Measurements from ENCODE around the gene IGFBP4.

Gene IGFBP4

GRCh38 chr17:40487371-40488020, 44.2 kb downstream of the IGFBP4 start:
- Histone ChIP-seq H2AFZ (ENCODE audit: insufficient read depth, low read length, poor library complexity) (no peak overlapping the region), H4K91ac (ENCODE audit: low read depth, low read length) (no peak overlapping the region), H4K12ac (ENCODE audit: low read depth, low read length) (no peak overlapping the region), H3K4me1 (ENCODE audit: control insufficient read depth in 1 of 2, insufficient read depth in 2 of 2, low read length in 2 of 2) (peaks cover 28 to 39% of the 10 kb centered on the region in 2 experiments), H3K9me3 (ENCODE audit: insufficient read depth, low read depth, low read length) (no peaks in the 10 kb centered on the region), H3K79me2 (ENCODE audit: control insufficient read depth, insufficient read depth, low read length, poor library complexity) (no peaks in the 10 kb centered on the region), H2BK120ac (ENCODE audit: insufficient read depth, low read length, poor library complexity) (no peak overlapping the region), H4K8ac (ENCODE audit: low read depth, low read length) (no peak overlapping the region), H2AK5ac (ENCODE audit: low read length) (peak overlapping the region; percentile 7), H3K18ac (ENCODE audit: low read length) (no peak overlapping the region), H3K4ac (ENCODE audit: low read depth, low read length) (no peak overlapping the region), H3K27me3 (ENCODE audit: insufficient read depth, low read length) (no peaks in the 10 kb centered on the region), H3K14ac (ENCODE audit: low read length) (no peak overlapping the region), H3K4me3 (ENCODE audit: low read depth, low read length) (no peak overlapping the region), H3K27ac (ENCODE audit: low read depth, low read length) (no peak overlapping the region), H3K23ac (ENCODE audit: low read length) (no peak overlapping the region), H3K79me1 (ENCODE audit: low read length) (peaks cover 10% of the 10 kb centered on the region), H3K9ac (ENCODE audit: low read length) (no peak overlapping the region), H2BK5ac (ENCODE audit: low read depth, low read length, poor library complexity) (no peak overlapping the region), H3K36me3 (ENCODE audit: control insufficient read depth in 1 of 2, insufficient read depth in 2 of 2, low read length in 2 of 2) (no peaks in the 10 kb centered on the region), H3K4me2 (ENCODE audit: low read length) (no peak overlapping the region), H2BK12ac (ENCODE audit: low read length) (no peak overlapping the region)
- WGBS (ENCODE audit: extremely low coverage, insufficient coverage, insufficient read length), result no CpG with 5 or more reads among the region's 7 CpGs
- no peak for DNase-seq

DNA sequence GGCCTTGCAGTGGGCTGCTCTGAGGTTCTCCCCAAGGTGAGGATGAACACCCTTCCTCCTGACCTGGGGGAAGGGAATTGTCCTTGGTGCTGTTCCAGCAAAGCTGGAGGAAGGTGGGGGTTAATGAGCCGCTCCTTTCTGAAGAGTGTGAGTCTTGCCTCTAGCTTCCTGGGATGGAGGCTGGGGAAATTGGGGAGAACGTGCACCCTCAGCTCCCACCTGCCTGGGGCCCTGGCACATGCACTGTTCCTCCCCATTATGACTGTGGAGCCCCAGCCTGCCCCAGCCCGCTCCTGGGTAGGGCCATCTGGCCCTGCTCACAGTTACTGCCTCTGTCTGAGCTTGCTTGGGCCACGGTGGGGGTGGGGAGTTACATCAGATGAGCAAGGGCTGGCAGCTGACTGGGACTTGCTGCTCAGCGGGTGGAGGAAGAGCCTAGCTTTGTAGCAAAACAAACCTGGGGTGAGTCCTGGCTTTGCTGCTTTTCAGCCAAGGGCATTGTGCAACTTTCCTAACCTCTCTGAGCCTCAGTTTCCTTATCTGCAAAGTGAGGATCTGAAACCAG, 47.1 kb downstream of the IGFBP4 start:
- Histone ChIP-seq H3K9me3 (ENCODE audit: insufficient read depth, low read depth, low read length) (peaks cover 4% of the 10 kb centered on the region), H3K14ac (ENCODE audit: low read length) (no peak overlapping the region), H3K27me3 (ENCODE audit: insufficient read depth, low read length) (no peaks in the 10 kb centered on the region), H4K12ac (ENCODE audit: low read depth, low read length) (no peak overlapping the region), H3K36me3 (ENCODE audit: control insufficient read depth in 1 of 2, insufficient read depth in 2 of 2, low read length in 2 of 2) (no peaks in the 10 kb centered on the region), H3K27ac (ENCODE audit: low read depth, low read length) (no peak overlapping the region), H3K4ac (ENCODE audit: low read depth, low read length) (no peak overlapping the region), H3K23ac (ENCODE audit: low read length) (no peak overlapping the region), H3K4me3 (ENCODE audit: low read depth, low read length) (no peak overlapping the region), H4K8ac (ENCODE audit: low read depth, low read length) (no peak overlapping the region), H2BK12ac (ENCODE audit: low read length) (peak overlapping the region; percentile 12), H2AFZ (ENCODE audit: insufficient read depth, low read length, poor library complexity) (no peak overlapping the region), H3K9ac (ENCODE audit: low read length) (no peak overlapping the region), H4K91ac (ENCODE audit: low read depth, low read length) (no peak overlapping the region), H2BK120ac (ENCODE audit: insufficient read depth, low read length, poor library complexity) (no peak overlapping the region), H3K79me2 (ENCODE audit: control insufficient read depth, insufficient read depth, low read length, poor library complexity) (no peaks in the 10 kb centered on the region), H2BK5ac (ENCODE audit: low read depth, low read length, poor library complexity) (no peak overlapping the region), H3K18ac (ENCODE audit: low read length) (no peak overlapping the region), H2AK5ac (ENCODE audit: low read length) (no peak overlapping the region), H3K4me2 (ENCODE audit: low read length) (no peak overlapping the region), H3K79me1 (ENCODE audit: low read length) (peaks cover 5% of the 10 kb centered on the region), H3K4me1 (ENCODE audit: control insufficient read depth in 1 of 2, insufficient read depth in 2 of 2, low read length in 2 of 2) (peaks cover 21 to 26% of the 10 kb centered on the region in 2 experiments)
- DNase-seq, result no peak
- WGBS (ENCODE audit: extremely low coverage, insufficient coverage, insufficient read length), result no CpG with 5 or more reads among the region's 5 CpGs

- Histone ChIP-seq H2BK120ac (ENCODE audit: insufficient read depth, low read length, poor library complexity) (no peak overlapping the region), H3K18ac (ENCODE audit: low read length) (no peak overlapping the region), H2BK12ac (ENCODE audit: low read length) (no peak overlapping the region), H3K23ac (ENCODE audit: low read length) (no peak overlapping the region), H3K27ac (ENCODE audit: low read depth, low read length) (no peak overlapping the region), H3K4me3 (ENCODE audit: low read depth, low read length) (no peak overlapping the region), H3K79me2 (ENCODE audit: control insufficient read depth, insufficient read depth, low read length, poor library complexity) (no peaks in the 10 kb centered on the region), H4K12ac (ENCODE audit: low read depth, low read length) (no peak overlapping the region), H3K14ac (ENCODE audit: low read length) (no peak overlapping the region), H3K4me2 (ENCODE audit: low read length) (no peak overlapping the region), H4K8ac (ENCODE audit: low read depth, low read length) (no peak overlapping the region), H2BK5ac (ENCODE audit: low read depth, low read length, poor library complexity) (no peak overlapping the region), H3K4me1 (ENCODE audit: control insufficient read depth in 1 of 2, insufficient read depth in 2 of 2, low read length in 2 of 2) (peaks cover 16 to 21% of the 10 kb centered on the region in 2 experiments), H2AK5ac (ENCODE audit: low read length) (no peak overlapping the region), H3K27me3 (ENCODE audit: insufficient read depth, low read length) (no peaks in the 10 kb centered on the region), H4K91ac (ENCODE audit: low read depth, low read length) (no peak overlapping the region), H3K9me3 (ENCODE audit: insufficient read depth, low read depth, low read length) (peaks cover 4% of the 10 kb centered on the region), H3K79me1 (ENCODE audit: low read length) (peaks cover 2% of the 10 kb centered on the region), H2AFZ (ENCODE audit: insufficient read depth, low read length, poor library complexity) (no peak overlapping the region), H3K36me3 (ENCODE audit: control insufficient read depth in 1 of 2, insufficient read depth in 2 of 2, low read length in 2 of 2) (no peaks in the 10 kb centered on the region), H3K9ac (ENCODE audit: low read length) (no peak overlapping the region), H3K4ac (ENCODE audit: low read depth, low read length) (no peak overlapping the region)
- no peak for DNase-seq
- WGBS (ENCODE audit: extremely low coverage, insufficient coverage, insufficient read length), result no CpG with 5 or more reads among the region's 2 CpGs
These were observed 47.7 kb downstream of the IGFBP4 start for GRCh38 chr17:40490982-40491381.

DNA sequence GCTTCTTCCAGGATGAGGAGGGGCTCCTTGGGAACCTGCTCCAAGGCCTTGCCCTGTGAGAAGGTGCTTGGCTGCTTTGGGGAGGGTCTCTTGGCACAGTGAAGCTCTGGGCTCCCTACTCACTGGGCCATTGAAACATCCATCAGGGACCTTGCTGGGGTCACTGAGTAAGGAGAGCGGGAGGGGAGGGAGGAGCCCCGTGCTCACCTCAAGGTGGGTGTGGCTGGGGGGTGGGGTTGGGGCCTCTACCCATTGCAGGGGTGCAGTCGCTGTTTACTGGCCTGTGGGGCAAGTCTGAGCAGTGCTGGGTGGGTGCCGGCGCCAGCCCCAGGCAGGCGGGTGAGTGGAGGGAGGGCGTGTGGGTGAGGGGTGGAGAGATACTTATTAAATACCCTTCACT, 48.2 kb downstream of the IGFBP4 start:
- H4K91ac ChIP-seq (ENCODE audit: low read depth, low read length), result no peak overlapping the region
- peaks cover 2% of the 10 kb centered on the region for H3K79me1 ChIP-seq (ENCODE audit: low read length)
- no peak overlapping the region for H3K4ac ChIP-seq (ENCODE audit: low read depth, low read length)
- no peak overlapping the region for H3K18ac ChIP-seq (ENCODE audit: low read length)
- WGBS (ENCODE audit: extremely low coverage, insufficient coverage, insufficient read length), result no CpG with 5 or more reads among the region's 7 CpGs
- no peak overlapping the region for H3K23ac ChIP-seq (ENCODE audit: low read length)
- no peak overlapping the region for H3K4me2 ChIP-seq (ENCODE audit: low read length)
- peaks cover 4% of the 10 kb centered on the region for H3K9me3 ChIP-seq (ENCODE audit: insufficient read depth, low read depth, low read length)
- H2AK5ac ChIP-seq (ENCODE audit: low read length), result no peak overlapping the region
- no peak overlapping the region for H3K14ac ChIP-seq (ENCODE audit: low read length)
- no peak overlapping the region for H4K12ac ChIP-seq (ENCODE audit: low read depth, low read length)
- peaks cover 13 to 17% of the 10 kb centered on the region in 2 experiments for H3K4me1 ChIP-seq (ENCODE audit: control insufficient read depth in 1 of 2, insufficient read depth in 2 of 2, low read length in 2 of 2)
- H4K8ac ChIP-seq (ENCODE audit: low read depth, low read length), result no peak overlapping the region
- no peaks in the 10 kb centered on the region for H3K79me2 ChIP-seq (ENCODE audit: control insufficient read depth, insufficient read depth, low read length, poor library complexity)
- H2AFZ ChIP-seq (ENCODE audit: insufficient read depth, low read length, poor library complexity), result no peak overlapping the region
- no peak for DNase-seq
- H2BK12ac ChIP-seq (ENCODE audit: low read length), result no peak overlapping the region
- no peak overlapping the region for H3K9ac ChIP-seq (ENCODE audit: low read length)
- no peak overlapping the region for H2BK5ac ChIP-seq (ENCODE audit: low read depth, low read length, poor library complexity)
- no peaks in the 10 kb centered on the region for H3K27me3 ChIP-seq (ENCODE audit: insufficient read depth, low read length)
- no peak overlapping the region for H3K4me3 ChIP-seq (ENCODE audit: low read depth, low read length)
- no peaks in the 10 kb centered on the region for H3K36me3 ChIP-seq (ENCODE audit: control insufficient read depth in 1 of 2, insufficient read depth in 2 of 2, low read length in 2 of 2)
- no peak overlapping the region for H2BK120ac ChIP-seq (ENCODE audit: insufficient read depth, low read length, poor library complexity)
- H3K27ac ChIP-seq (ENCODE audit: low read depth, low read length), result no peak overlapping the region
